ENCODE measurements around the gene STBD1. TPM values are rescaled to one million over a fixed set of nuclear protein-coding genes. Genes with fewer than 3 reads are reported as not detected.

The STBD1 gene
- total and polyA plus RNA-seq, 9 of the 15 experiments (the other 6 are each of a cell fraction or from before 2014, with no cell fraction given) = 0.08 to 0.64 (median 0.27) TPM; not detected in 2

GRCh38 chr4:76341063-76341462 is 34.5 kb downstream of the STBD1 start:
- CTCF ChIA-PET (ENCODE audit: low intra/inter-chr PET ratio) = no interaction called here
- ATAC-seq = peak; percentile 92
- H2AFZ ChIP-seq (ENCODE audit: low read depth, low read length) = no peak overlapping the region
- TF ChIP-seq MEF2D (tag; conservative IDR thresholded peaks at IDR 0.05; ENCODE audit: low read depth) (peak; percentile 95), LEF1 (IDR thresholded peaks at IDR 0.05) (peak; percentile 57; the same call in 1 of the 2 replicates), DIDO1 (tag; IDR thresholded peaks at IDR 0.05; ENCODE audit: low read depth) (no peak), REST (IDR thresholded peaks at IDR 0.05; ENCODE audit: borderline replicate concordance) (peak; percentile 59), REST (CRISPR knock-in tag; IDR thresholded peaks at IDR 0.05; ENCODE audit: low read depth) (no peak), ZNF583 (CRISPR knock-in tag; IDR thresholded peaks at IDR 0.05) (no peak), DPF2 (IDR thresholded peaks at IDR 0.05) (peak; percentile 92), ATF3 (IDR thresholded peaks at IDR 0.05) (peak; percentile 98), ATF3 (CRISPR knock-in tag; conservative IDR thresholded peaks at IDR 0.05) (peak; percentile 56; the same call in 1 of the 2 replicates), SMARCC2 (IDR thresholded peaks at IDR 0.05; ENCODE audit: low read depth) (peak; percentile 87), TBL1XR1 (IDR thresholded peaks at IDR 0.05; ENCODE audit: low read length in 2 of 2) (peak in 1 of 2 experiments; percentile 51; a peak in 1 of 4 replicates), MEIS2 (IDR thresholded peaks at IDR 0.05; ENCODE audit: partially characterized antibody) (peak; percentile 82), C11orf30 (IDR thresholded peaks at IDR 0.05; ENCODE audit: low read depth) (0 out of 2 replicates have a peak, but pooled peaks have one; percentile 7), EP300 (IDR thresholded peaks at IDR 0.05; ENCODE audit: low read length) (peak; percentile 52; the same call in 1 of the 2 replicates), ZBTB34 (CRISPR knock-in tag; IDR thresholded peaks at IDR 0.05) (no peak)

More at GRCh38 chr4:76341063-76341462, 34.5 kb downstream of the STBD1 start:
- Histone ChIP-seq H3K36me3 (ENCODE audit: control insufficient read depth, insufficient read depth, low read length) (no peaks in the 10 kb centered on the region), H3K9me1 (ENCODE audit: control insufficient read depth, insufficient read depth, low read length) (no peaks in the 10 kb centered on the region), H3K9me3 (replicated peaks; ENCODE audit: control insufficient read depth, insufficient read depth, low read depth, low read length) (no peaks in the 10 kb centered on the region), H4K20me1 (replicated peaks; ENCODE audit: control insufficient read depth, insufficient read depth, low read length) (no peaks in the 10 kb centered on the region), H3K27ac (ENCODE audit: extremely low read depth, low read depth, low read length) (peak overlapping the region; percentile 15; the same call in 1 of the 3 replicates), H3K27me3 (ENCODE audit: control insufficient read depth in 2 of 2, insufficient read depth in 2 of 2, low read length in 2 of 2) (no peaks in the 10 kb centered on the region), H3K79me2 (ENCODE audit: control insufficient read depth, insufficient read depth, low read length) (no peaks in the 10 kb centered on the region), H3K4me2 (ENCODE audit: insufficient read depth, low read length) (peak overlapping the region; percentile 9; the same call in 1 of the 2 replicates), H3K4me1 (replicated peaks in 1 of 2; ENCODE audit: control insufficient read depth in 2 of 2, insufficient read depth in 2 of 2, low read length in 2 of 2) (peaks cover 0 to 8% of the 10 kb centered on the region in 2 experiments; a peak in 2 of 5 replicates), H3K9ac (ENCODE audit: insufficient read depth in 1 of 2, low read depth in 2 of 2, low read length in 2 of 2) (no peak overlapping the region), H3K4me3 (no peak overlapping the region)
- no TSS peak for BruUV-seq (replicated peaks)
- POLR2A ChIA-PET = no interaction called here
- in situ Hi-C loops (cut with MboI) = no loop called here
- intact Hi-C loops (cut with micrococcal nuclease) = no loop called here
- FAIRE-seq = peak; percentile 49
- peak; percentile 51 to 67 (median 60) for DNase-seq (ENCODE audit: extremely low read depth in 1 of 4, low spot score in 3 of 4)
